HCT116 (cell line): ENCODE measurements around the gene CXXC1. TPM values are rescaled to one million over a fixed set of nuclear protein-coding genes. Genes with fewer than 3 reads are reported as not detected.

Source experiments
- ATAC-seq: fragments of 200-7000 bp; cut with Tn5 transposase; 2 replicates; pipeline ENCODE4 v1.9.1; 2020; ENCODE audit warnings: mild to moderate bottlenecking, moderate library complexity
- BruUV-seq: library from RNA; stranded (reverse); fragments of 400-500 nt; replicated peaks from 2 replicates; lab custom pipeline; 2021; lab: Mats Ljungman, UMichigan
- CTCF ChIA-PET: fragments of 300-600 bp; sonication (Branson Sonifier 250); formaldehyde crosslinking; loops from one replicate; lab custom pipeline; 2021; ENCODE audit warnings: antibody characterized with exemption; lab: Charles Lee
- POLR2A ChIA-PET: fragments of 300-600, 350-600 bp; sonication (Branson Sonifier 250); formaldehyde crosslinking; loops from one replicate; lab custom pipeline; 2021; ENCODE audit warnings: antibody characterized with exemption; lab: Charles Lee
- RAD21 ChIA-PET, 2 experiments: fragments of 300-600 bp; sonication (Branson Sonifier 250); formaldehyde crosslinking; loops; one replicate each; lab custom pipeline; 2023; ENCODE audit warnings: low total read pairs in 2 of 2; ENCODE audit not compliant: uncharacterized antibody in 2 of 2, unreplicated experiment in 2 of 2, low non-redundant PET in 1 of 2; lab: Charles Lee
- DNase-seq: peaks from one replicate; pipeline ENCODE4 v3.0.0-alpha.2; 2010; ENCODE audit warnings: low read depth, low spot score
- H2AFZ ChIP-seq: fragments of 200-600 bp; shearing (Covaris generic), sonication (generic); 2 replicates; pipeline ENCODE4 v1.6.1; 2017; ENCODE audit warnings: low read depth, mixed run types, mixed read lengths, antibody characterized with exemption, low read length; ENCODE audit not compliant: poor library complexity, severe bottlenecking
- H3K27ac ChIP-seq: 2 replicates; pipeline ENCODE4 v1.5.1; 2012; ENCODE audit warnings: low read depth, low read length
- H3K27me3 ChIP-seq: fragments of 200-600 bp; sonication (generic); 2 replicates; pipeline ENCODE4 v1.6.1; 2016; ENCODE audit warnings: mixed run types, low read length, mixed read lengths; ENCODE audit not compliant: insufficient read depth
- H3K36me3 ChIP-seq, 2 experiments: fragments of 200-500 bp in 1 of 2; fragments of 200-600 bp in 1 of 2; sonication (Bioruptor generic) in 1 of 2; sonication (generic) in 1 of 2; 2 replicates each; pipeline versions ENCODE4 v1.5.1 to v1.6.1; 2014 to 2016; ENCODE audit warnings: low read length in 2 of 2, inconsistent platforms in 1 of 2, mixed read lengths in 1 of 2, mixed run types in 1 of 2; ENCODE audit not compliant: insufficient read depth in 2 of 2, control insufficient read depth in 1 of 2
- H3K4me1 ChIP-seq, 2 experiments: fragments of 200-600 bp in 1 of 2; sonication (generic) in 1 of 2; 2 replicates each; pipeline versions ENCODE4 v1.5.1 to v1.6.1; 2012 to 2017; ENCODE audit warnings: low read length in 2 of 2, inconsistent platforms in 1 of 2, mild to moderate bottlenecking in 1 of 2, mixed read lengths in 1 of 2, mixed run types in 1 of 2, moderate library complexity in 1 of 2; ENCODE audit not compliant: insufficient read depth in 2 of 2, control insufficient read depth in 1 of 2
- H3K4me2 ChIP-seq: fragments of 200-600 bp; sonication (generic); 2 replicates; pipeline ENCODE4 v1.6.1; 2017; ENCODE audit warnings: mixed run types, low read length, mixed read lengths
- H3K4me3 ChIP-seq, 2 experiments: fragments of 200-600 bp in 1 of 2; sonication (generic) in 1 of 2; replicated peaks in 1 of 2; 2 replicates each; pipeline ENCODE4 v1.5.1; 2011 to 2016; ENCODE audit warnings: low read length in 2 of 2, control low read depth in 1 of 2, low read depth in 1 of 2, mild to moderate bottlenecking in 1 of 2, mixed read lengths in 1 of 2, mixed run types in 1 of 2
- H3K79me2 ChIP-seq: fragments of 200-600 bp; sonication (generic); 2 replicates; pipeline ENCODE4 v1.6.1; 2017; ENCODE audit warnings: mild to moderate bottlenecking, mixed run types, low read length, moderate library complexity, mixed read lengths; ENCODE audit not compliant: insufficient read depth
- H3K9ac ChIP-seq: fragments of 200-600 bp; sonication (generic); 2 replicates; pipeline ENCODE4 v1.6.1; 2016; ENCODE audit warnings: low read length, mixed read lengths
- H3K9me2 ChIP-seq: fragments of 200-600 bp; sonication (generic), shearing (Covaris generic); 2 replicates; pipeline ENCODE4 v1.6.1; 2017; ENCODE audit warnings: mixed run types, mild to moderate bottlenecking, moderate library complexity; ENCODE audit not compliant: insufficient read depth
- H3K9me3 ChIP-seq, 2 experiments: fragments of 200-500 bp in 1 of 2; fragments of 200-600 bp in 1 of 2; sonication (Bioruptor generic) in 1 of 2; sonication (generic) in 1 of 2; 2 replicates each; pipeline ENCODE4 v1.6.1; 2014 to 2017; ENCODE audit warnings: low read length in 2 of 2, mixed read lengths in 2 of 2, inconsistent platforms in 1 of 2, low read depth in 1 of 2, mild to moderate bottlenecking in 1 of 2, mixed run types in 1 of 2, moderate library complexity in 1 of 2; ENCODE audit not compliant: control insufficient read depth in 1 of 2, insufficient read depth in 1 of 2
- H4K20me1 ChIP-seq: fragments of 200-600 bp; sonication (generic), shearing (Covaris generic); 2 replicates; pipeline ENCODE4 v1.6.1; 2017; ENCODE audit warnings: mixed run types, mild to moderate bottlenecking, moderate library complexity; ENCODE audit not compliant: insufficient read depth
- ELF1 ChIP-seq: IDR thresholded peaks from 2 replicates; pipeline ENCODE4 v1.6.1; 2012; ENCODE audit warnings: low read depth, borderline replicate concordance
- EZH2phosphoT487 ChIP-seq: fragments of 200-600 bp; IDR thresholded peaks from 2 replicates; pipeline ENCODE4 v1.6.1; 2018; ENCODE audit warnings: antibody characterized with exemption, borderline replicate concordance
- FOSL1 ChIP-seq: IDR thresholded peaks from 2 replicates; pipeline ENCODE4 v1.6.1; 2012; ENCODE audit warnings: low read depth
- JUND ChIP-seq: IDR thresholded peaks from 2 replicates; pipeline ENCODE4 v1.6.1; 2012
- RAD21 ChIP-seq: IDR thresholded peaks from 2 replicates; pipeline ENCODE4 v1.6.1; 2012; ENCODE audit warnings: low read depth, mild to moderate bottlenecking
- REST ChIP-seq: IDR thresholded peaks from 2 replicates; pipeline ENCODE4 v1.6.1; 2012; ENCODE audit warnings: low read depth
- SIN3A ChIP-seq: IDR thresholded peaks from 2 replicates; pipeline ENCODE4 v1.6.1; 2012; ENCODE audit warnings: low read depth
- SP1 ChIP-seq: IDR thresholded peaks from 2 replicates; pipeline ENCODE4 v1.6.1; 2012; ENCODE audit warnings: low read depth
- SRF ChIP-seq: IDR thresholded peaks from 2 replicates; pipeline ENCODE4 v1.6.1; 2012; ENCODE audit warnings: low read depth
- intact Hi-C: fragments of 100-400 bp; cut with micrococcal nuclease; formaldehyde crosslinking; loops from 2 replicates; pipeline ENCODE4 v1.10.0; 2022
- total RNA-seq: library from RNA; stranded (reverse); gene quantifications from one replicate; pipeline ENCODE4 v1.2.1, GENCODE V29; 2021; ENCODE audit not compliant: unreplicated experiment

Gene CXXC1
- total RNA-seq, 1 experiment from 2014 or later, result 101 TPM

- Histone ChIP-seq H3K9me2 (no peaks in the 10 kb centered on the region), H3K79me2 (peaks cover 11% of the 10 kb centered on the region), H3K4me2 (no peak overlapping the region), H3K27ac (no peak overlapping the region), H3K9me3 (no peaks in the 10 kb centered on the region), H4K20me1 (no peaks in the 10 kb centered on the region), H3K27me3 (no peaks in the 10 kb centered on the region), H3K4me3 (no peak overlapping the region), H3K4me1 (no peaks in the 10 kb centered on the region), H3K9ac (no peak overlapping the region), H2AFZ (no peak overlapping the region), H3K36me3 (peaks cover 59 to 72% of the 10 kb centered on the region in 2 experiments)
- TF ChIP-seq SIN3A (no peak), REST (no peak), FOSL1 (no peak), RAD21 (no peak), EZH2phosphoT487 (no peak), ELF1 (no peak), SRF (no peak), SP1 (no peak), JUND (no peak)
- no peak for DNase-seq
- ChIA-PET RAD21 (no interaction called here), CTCF (no interaction called here), POLR2A (no interaction called here)
- ATAC-seq, result no peak; the same call in 1 of the 2 replicates
- intact Hi-C loops, result no loop called here
- BruUV-seq, result no TSS peak
Measured at GRCh38 chr18:50273203-50274043, 14.1 kb downstream of the CXXC1 start.
